Activated naive CD4-positive, alpha-beta T cell treated with anti-CD3 and anti-CD28 coated beads for 36 hours (primary cell): ENCODE measurements around the gene CCDC141. TPM values are rescaled to one million over a fixed set of nuclear protein-coding genes. Genes with fewer than 3 reads are reported as not detected.
A peak's percentile ranks its signal among the peaks of the same experiment; 100 is the strongest.

Source experiments
- CTCF ChIA-PET: fragments of 350-600 bp; sonication (Branson Sonifier 250); formaldehyde crosslinking; loops from one replicate; lab custom pipeline; 2021; ENCODE audit warnings: antibody characterized with exemption; lab: Charles Lee
- DNase-seq: peaks from one replicate; pipeline ENCODE4 v3.0.0-alpha.2; 2020
- H3K27ac Mint-ChIP-seq: one replicate; pipeline ENCODE4 v1.8.0; 2021; ENCODE audit warnings: mild to moderate bottlenecking, mixed read lengths
- H3K27me3 Mint-ChIP-seq: one replicate; pipeline ENCODE4 v1.8.0; 2021; ENCODE audit warnings: low read depth, mixed read lengths
- H3K36me3 Mint-ChIP-seq: one replicate; pipeline ENCODE4 v1.8.0; 2021; ENCODE audit warnings: low read depth, mixed read lengths
- H3K4me1 Mint-ChIP-seq: one replicate; pipeline ENCODE4 v1.8.0; 2021; ENCODE audit warnings: low read depth, mixed read lengths
- H3K4me3 Mint-ChIP-seq: one replicate; pipeline ENCODE4 v1.8.0; 2021; ENCODE audit warnings: mild to moderate bottlenecking, moderate library complexity, mixed read lengths
- H3K9me3 Mint-ChIP-seq: one replicate; pipeline ENCODE4 v1.8.0; 2021; ENCODE audit warnings: mixed read lengths
- intact Hi-C: fragments of 100-400 bp; cut with micrococcal nuclease; formaldehyde crosslinking; loops from one replicate; pipeline ENCODE4 v1.15.1; 2023
- total RNA-seq, 2 experiments: library from RNA; stranded (reverse); gene quantifications; one replicate each; pipeline ENCODE4 v1.2.3, GENCODE V29; 2021

Gene CCDC141
- total RNA-seq, 2 experiments from 2014 or later, result 2.6 to 4.6 TPM

DNA sequence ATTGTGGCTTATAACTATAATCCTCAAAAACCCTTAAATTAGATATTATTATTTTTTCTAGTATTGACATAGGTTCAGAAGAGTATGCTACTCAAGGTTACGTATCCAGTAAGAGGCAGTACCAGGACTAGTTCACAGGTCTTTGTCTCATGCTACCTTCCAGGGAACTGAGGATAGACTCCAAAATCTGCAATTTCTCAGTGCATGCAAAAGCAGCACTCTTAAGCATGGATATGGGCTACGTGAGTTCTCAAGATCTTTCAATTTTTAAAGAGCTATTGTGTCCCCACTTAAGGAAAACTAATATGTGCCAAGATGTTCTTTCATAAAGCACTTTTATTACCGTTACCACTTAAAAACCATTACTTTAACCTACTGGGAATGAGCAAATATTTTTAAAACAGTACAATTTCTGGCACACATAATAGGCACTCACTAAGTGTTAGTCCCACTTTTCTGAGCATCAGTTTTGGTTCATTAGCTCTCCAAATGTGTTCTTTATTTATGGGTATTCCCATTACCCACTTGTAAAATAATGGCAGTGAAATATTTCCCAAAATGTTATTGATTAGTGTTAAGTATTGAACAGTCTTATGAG, 128.9 kb downstream of the CCDC141 start:
- H3K27ac Mint-ChIP-seq, result no peak overlapping the region
- no peaks in the 10 kb centered on the region for H3K4me1 Mint-ChIP-seq
- peaks cover 2% of the 10 kb centered on the region for H3K36me3 Mint-ChIP-seq
- no peaks in the 10 kb centered on the region for H3K9me3 Mint-ChIP-seq
- CTCF ChIA-PET, result interaction anchor here (0.7 to 0.9 kb wide), 2 partner anchors 99 to 201 kb away, joined by 3 to 4 read pairs; no protein-coding TSS in a partner anchor
- intact Hi-C loops, result no loop called here
- H3K4me3 Mint-ChIP-seq, result no peak overlapping the region
- DNase-seq, result no peak
- H3K27me3 Mint-ChIP-seq, result no peaks in the 10 kb centered on the region

- CTCF ChIA-PET, result no interaction called here
- Mint-ChIP-seq H3K4me3 (no peak overlapping the region), H3K27ac (no peak overlapping the region), H3K36me3 (peaks cover 3% of the 10 kb centered on the region), H3K27me3 (no peaks in the 10 kb centered on the region), H3K4me1 (peaks cover 5% of the 10 kb centered on the region), H3K9me3 (no peaks in the 10 kb centered on the region)
- intact Hi-C loops, result loop anchor here (10.0 kb wide), 1 partner anchor 803 kb away; the partner anchor contains the start of gene RBM45
- DNase-seq, result no peak
These were observed 132.4 kb downstream of the CCDC141 start for GRCh38 chr2:178917555-178917954.

GRCh38 chr2:178915423-178916173, 134.3 kb downstream of the CCDC141 start:
- Mint-ChIP-seq H3K4me3 (no peak overlapping the region), H3K9me3 (no peaks in the 10 kb centered on the region), H3K36me3 (peaks cover 3% of the 10 kb centered on the region), H3K27ac (no peak overlapping the region), H3K27me3 (no peaks in the 10 kb centered on the region), H3K4me1 (peaks cover 7% of the 10 kb centered on the region)
- DNase-seq, result no peak
- CTCF ChIA-PET, result interaction anchor here (0.6 to 2.3 kb wide), 11 partner anchors 12 to 818 kb away, joined by 3 to 7 read pairs (median 3); no protein-coding TSS in a partner anchor
- intact Hi-C loops, result loop anchor here (2.0 to 10.0 kb wide), 3 partner anchors 437 to 801 kb away; partner anchors contain the start of genes FKBP7 and RBM45

GRCh38 chr2:178914259-178914849, 135.6 kb downstream of the CCDC141 start:
- peaks cover 3% of the 10 kb centered on the region for H3K36me3 Mint-ChIP-seq
- intact Hi-C loops, result loop anchor here (1.0 to 10.0 kb wide), 9 partner anchors 23 to 800 kb away; partner anchors contain the start of genes FKBP7 and RBM45
- no peaks in the 10 kb centered on the region for H3K9me3 Mint-ChIP-seq
- H3K4me1 Mint-ChIP-seq, result peaks cover 7% of the 10 kb centered on the region
- H3K27me3 Mint-ChIP-seq, result no peaks in the 10 kb centered on the region
- DNase-seq, result peak; percentile 89
- CTCF ChIA-PET, result interaction anchor here (0.6 to 2.3 kb wide), 12 partner anchors 9 to 215 kb away, joined by 3 to 13 read pairs (median 6); no protein-coding TSS in a partner anchor
- H3K27ac Mint-ChIP-seq, result no peak overlapping the region
- no peak overlapping the region for H3K4me3 Mint-ChIP-seq

GRCh38 chr2:178913049-178913441, 136.9 kb downstream of the CCDC141 start:
- peaks cover 7% of the 10 kb centered on the region for H3K4me1 Mint-ChIP-seq
- no peaks in the 10 kb centered on the region for H3K9me3 Mint-ChIP-seq
- CTCF ChIA-PET, result interaction anchor here (0.6 to 1.9 kb wide), 8 partner anchors 8 to 217 kb away, joined by 3 to 13 read pairs (median 6); no protein-coding TSS in a partner anchor
- intact Hi-C loops, result loop anchor here (5.0 to 10.0 kb wide), 2 partner anchors 391 to 798 kb away; partner anchors contain the start of gene RBM45
- H3K27me3 Mint-ChIP-seq, result no peaks in the 10 kb centered on the region
- no peak overlapping the region for H3K27ac Mint-ChIP-seq
- peaks cover 3% of the 10 kb centered on the region for H3K36me3 Mint-ChIP-seq
- H3K4me3 Mint-ChIP-seq, result no peak overlapping the region
- no peak for DNase-seq

- H3K27me3 Mint-ChIP-seq, result no peaks in the 10 kb centered on the region
- intact Hi-C loops, result loop anchor here (5.0 to 10.0 kb wide), 2 partner anchors 390 to 798 kb away; partner anchors contain the start of gene RBM45
- CTCF ChIA-PET, result interaction anchor here (0.6 to 3.0 kb wide), 9 partner anchors 8 to 217 kb away, joined by 3 to 17 read pairs (median 6); no protein-coding TSS in a partner anchor
These were observed 137.4 kb downstream of the CCDC141 start for GRCh38 chr2:178912416-178913048.

DNA sequence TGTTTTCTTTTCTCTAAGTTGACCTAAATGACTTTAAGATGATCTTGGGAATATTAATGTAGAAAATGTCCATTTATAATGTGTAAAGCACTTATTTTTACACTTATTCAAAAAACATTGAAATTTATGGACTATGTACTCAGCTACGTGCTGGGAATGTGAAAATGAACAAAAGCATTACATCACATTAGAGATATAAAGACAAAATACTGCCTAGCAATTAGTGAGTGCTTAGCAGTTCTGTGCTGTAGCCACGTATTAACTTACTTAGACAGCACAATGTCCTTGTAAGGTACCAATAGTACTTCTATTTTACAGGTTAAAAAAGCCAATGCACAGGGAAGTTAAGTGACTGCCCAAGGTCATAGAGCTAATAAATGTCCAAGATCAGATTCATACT, 138.9 kb downstream of the CCDC141 start:
- H3K9me3 Mint-ChIP-seq, result no peaks in the 10 kb centered on the region
- H3K4me1 Mint-ChIP-seq, result peaks cover 7% of the 10 kb centered on the region
- intact Hi-C loops, result loop anchor here (5.0 to 10.0 kb wide), 2 partner anchors 389 to 796 kb away; partner anchors contain the start of gene RBM45
- no peak overlapping the region for H3K27ac Mint-ChIP-seq
- CTCF ChIA-PET, result interaction anchor here (0.6 to 3.0 kb wide), 4 partner anchors 20 to 219 kb away, joined by 3 to 17 read pairs (median 5); no protein-coding TSS in a partner anchor
- H3K36me3 Mint-ChIP-seq, result peaks cover 2% of the 10 kb centered on the region
- no peak overlapping the region for H3K4me3 Mint-ChIP-seq
- H3K27me3 Mint-ChIP-seq, result no peaks in the 10 kb centered on the region
- no peak for DNase-seq

More at GRCh38 chr2:178912416-178913048, 137.4 kb downstream of the CCDC141 start:
- Mint-ChIP-seq H3K4me3 (no peak overlapping the region), H3K9me3 (no peaks in the 10 kb centered on the region), H3K36me3 (peaks cover 2% of the 10 kb centered on the region), H3K4me1 (peaks cover 7% of the 10 kb centered on the region), H3K27ac (no peak overlapping the region)
- no peak for DNase-seq

GRCh38 chr2:178910005-178910404, 139.9 kb downstream of the CCDC141 start:
- peaks cover 6% of the 10 kb centered on the region for H3K36me3 Mint-ChIP-seq
- intact Hi-C loops, result loop anchor here (5.0 to 10.0 kb wide), 2 partner anchors 388 to 795 kb away; partner anchors contain the start of gene RBM45

GRCh38 chr2:178909507-178909906, 140.4 kb downstream of the CCDC141 start:
- no peaks in the 10 kb centered on the region for H3K27me3 Mint-ChIP-seq
- peaks cover 10% of the 10 kb centered on the region for H3K36me3 Mint-ChIP-seq
- no peak overlapping the region for H3K27ac Mint-ChIP-seq
- no peak overlapping the region for H3K4me3 Mint-ChIP-seq
- peaks cover 7% of the 10 kb centered on the region for H3K4me1 Mint-ChIP-seq
- H3K9me3 Mint-ChIP-seq, result no peaks in the 10 kb centered on the region
- intact Hi-C loops, result no loop called here
- no peak for DNase-seq
- CTCF ChIA-PET, result interaction anchor here (0.7 to 3.0 kb wide), 5 partner anchors 16 to 220 kb away, joined by 3 to 17 read pairs (median 4); no protein-coding TSS in a partner anchor

More at GRCh38 chr2:178910005-178910404, 139.9 kb downstream of the CCDC141 start:
- Mint-ChIP-seq H3K4me1 (peaks cover 7% of the 10 kb centered on the region), H3K27ac (no peak overlapping the region), H3K9me3 (no peaks in the 10 kb centered on the region), H3K27me3 (no peaks in the 10 kb centered on the region), H3K4me3 (no peak overlapping the region)
- CTCF ChIA-PET, result interaction anchor here (0.9 to 3.0 kb wide), 4 partner anchors 15 to 220 kb away, joined by 3 to 17 read pairs (median 6); no protein-coding TSS in a partner anchor
- no peak for DNase-seq

- intact Hi-C loops, result no loop called here
- CTCF ChIA-PET, result interaction anchor here (0.7 to 1.6 kb wide), 2 partner anchors 18 to 52 kb away, joined by 3 to 4 read pairs; no protein-coding TSS in a partner anchor
- H3K27ac Mint-ChIP-seq, result no peak overlapping the region
- H3K4me1 Mint-ChIP-seq, result peaks cover 7% of the 10 kb centered on the region
- peaks cover 12% of the 10 kb centered on the region for H3K36me3 Mint-ChIP-seq
- H3K9me3 Mint-ChIP-seq, result no peaks in the 10 kb centered on the region
- no peaks in the 10 kb centered on the region for H3K27me3 Mint-ChIP-seq
- DNase-seq, result no peak
- H3K4me3 Mint-ChIP-seq, result no peak overlapping the region
These were observed 141.1 kb downstream of the CCDC141 start for GRCh38 chr2:178908810-178909209.

DNA sequence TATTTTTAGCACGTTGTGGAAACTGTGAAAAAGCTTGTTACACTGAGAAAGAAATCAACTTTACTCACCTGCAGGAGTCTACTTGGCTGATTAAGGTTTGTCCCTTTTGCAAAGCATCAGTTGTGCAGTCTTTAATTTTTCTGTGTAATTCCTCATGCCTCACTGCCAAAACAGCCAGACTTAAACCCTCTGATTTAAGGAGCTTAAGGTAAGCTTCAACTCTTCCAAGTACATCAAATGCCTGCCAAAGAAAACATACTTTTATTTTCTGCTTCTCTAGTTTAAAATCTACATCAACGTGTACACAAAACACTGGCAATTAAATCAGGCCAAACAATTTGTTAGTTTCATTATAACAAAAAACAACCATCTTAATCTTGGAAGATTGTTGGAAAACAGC, 144.7 kb downstream of the CCDC141 start:
- Mint-ChIP-seq H3K9me3 (no peaks in the 10 kb centered on the region), H3K4me3 (no peak overlapping the region), H3K36me3 (peaks cover 18% of the 10 kb centered on the region), H3K27ac (no peak overlapping the region), H3K27me3 (no peaks in the 10 kb centered on the region), H3K4me1 (no peaks in the 10 kb centered on the region)
- CTCF ChIA-PET, result interaction anchor here (0.8 to 1.4 kb wide), 4 partner anchors 8 to 224 kb away, joined by 3 to 5 read pairs (median 4); no protein-coding TSS in a partner anchor
- DNase-seq, result no peak
- intact Hi-C loops, result no loop called here
